Measurements from ENCODE around the gene PLTP. TPM values are rescaled to one million over a fixed set of nuclear protein-coding genes. Genes with fewer than 3 reads are reported as not detected.
A peak's percentile ranks its signal among the peaks of the same experiment; 100 is the strongest.

PLTP gene
- total and polyA plus RNA-seq, 2 of the 13 experiments (the other 11 are each of a cell fraction or from before 2014, with no cell fraction given): 16.9 to 28.6 TPM

- TF ChIP-seq HOMEZ (CRISPR knock-in tag; IDR thresholded peaks at IDR 0.05; ENCODE audit: low read depth): peak; percentile 49; the same call in 1 of the 2 replicates
- no peak for TF ChIP-seq ZBTB1 (CRISPR knock-in tag; IDR thresholded peaks at IDR 0.05; ENCODE audit: borderline replicate concordance)
- TF ChIP-seq IKZF4 (CRISPR knock-in tag; IDR thresholded peaks at IDR 0.05; ENCODE audit: borderline replicate concordance, low read depth, not compliant biosample characterization): no peak
- TF ChIP-seq SP2 (CRISPR knock-in tag; IDR thresholded peaks at IDR 0.05): 0 out of 2 replicates have a peak, but pooled peaks have one; percentile 22
- no peak for TF ChIP-seq PAWR (CRISPR knock-in tag; IDR thresholded peaks at IDR 0.05; ENCODE audit: borderline replicate concordance)
- TF ChIP-seq NFAT5 (CRISPR knock-in tag; IDR thresholded peaks at IDR 0.05): no peak
- TF ChIP-seq NFATC3 (CRISPR knock-in tag; IDR thresholded peaks at IDR 0.05): no peak
- no peak for TF ChIP-seq EEA1 (CRISPR knock-in tag; IDR thresholded peaks at IDR 0.05; ENCODE audit: borderline replicate concordance)
- TF ChIP-seq TMF1 (CRISPR knock-in tag; IDR thresholded peaks at IDR 0.05; ENCODE audit: low read depth): no peak
- no peak for TF ChIP-seq ZNF460 (CRISPR knock-in tag; IDR thresholded peaks at IDR 0.05; ENCODE audit: borderline replicate concordance)
- no peak for TF ChIP-seq TGIF2 (CRISPR knock-in tag; IDR thresholded peaks at IDR 0.05)
- TF ChIP-seq RXRB (CRISPR knock-in tag; IDR thresholded peaks at IDR 0.05; ENCODE audit: borderline replicate concordance): no peak
- no peak for TF ChIP-seq GPBP1L1 (CRISPR knock-in tag; IDR thresholded peaks at IDR 0.05)
- no peak for TF ChIP-seq ZNF333 (CRISPR knock-in tag; IDR thresholded peaks at IDR 0.05; ENCODE audit: borderline replicate concordance)
- TF ChIP-seq ZNF33A (CRISPR knock-in tag; IDR thresholded peaks at IDR 0.05; ENCODE audit: borderline replicate concordance): no peak
- no peak for TF ChIP-seq ZNF282 (IDR thresholded peaks at IDR 0.05; ENCODE audit: partially characterized antibody)
- no peak for TF ChIP-seq NFKBIZ (CRISPR knock-in tag; IDR thresholded peaks at IDR 0.05)
- TF ChIP-seq ZNF607 (CRISPR knock-in tag; IDR thresholded peaks at IDR 0.05; ENCODE audit: borderline replicate concordance): 0 out of 2 replicates have a peak, but pooled peaks have one; percentile 26
- TF ChIP-seq ZNF772 (CRISPR knock-in tag; IDR thresholded peaks at IDR 0.05): no peak
- TF ChIP-seq SMAD1 (CRISPR knock-in tag; IDR thresholded peaks at IDR 0.05; ENCODE audit: borderline replicate concordance, low read depth): no peak
- TF ChIP-seq ZMYM3 (CRISPR knock-in tag; IDR thresholded peaks at IDR 0.05): no peak
These were observed 39.3 kb downstream of the PLTP start (continued) for GRCh38 chr20:45872626-45873025.

Measured in HepG2 (cell line).